Testis (tissue), 2 donors: ENCODE data around the gene NUBPL.

Experiments
- POLR2A ChIP-seq: fragments of 450-650 bp; IDR thresholded peaks from one replicate; pipeline ENCODE4 v1.6.1; 2017; ENCODE audit warnings: antibody characterized with exemption, mild to moderate bottlenecking, moderate library complexity
- TF ChIP-seq, protein P1 (sequence below), 3 experiments: fragments of 450-650 bp in 2 of 3; fragments of 200-600 bp in 1 of 3; sonication (generic) in 1 of 3; IDR thresholded peaks; one replicate each; pipeline ENCODE4 v1.5.1; 2016 to 2019; ENCODE audit warnings: antibody characterized with exemption in 3 of 3, mild to moderate bottlenecking in 2 of 3, moderate library complexity in 1 of 3

DNA sequence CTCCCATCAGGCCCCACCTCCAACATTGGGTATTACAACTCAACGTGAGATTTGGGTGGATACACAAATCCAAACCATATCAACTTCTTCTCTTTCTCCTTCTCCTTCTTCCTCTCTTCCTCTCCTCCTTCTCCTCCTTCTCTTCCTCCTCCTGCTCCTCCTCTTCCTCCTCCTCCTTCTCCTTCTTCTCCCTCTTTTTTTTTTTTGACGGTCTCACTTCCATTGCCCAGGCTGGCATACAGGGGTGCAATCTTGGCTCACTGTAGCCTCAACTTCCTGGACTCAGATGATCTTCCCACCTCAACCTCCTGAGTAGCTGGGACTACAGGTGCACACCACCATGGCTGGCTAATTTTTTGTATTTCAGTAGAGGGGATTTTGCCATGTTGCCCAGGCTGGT, 11.4 kb upstream of the NUBPL start:
- TF ChIP-seq, protein P1, sequence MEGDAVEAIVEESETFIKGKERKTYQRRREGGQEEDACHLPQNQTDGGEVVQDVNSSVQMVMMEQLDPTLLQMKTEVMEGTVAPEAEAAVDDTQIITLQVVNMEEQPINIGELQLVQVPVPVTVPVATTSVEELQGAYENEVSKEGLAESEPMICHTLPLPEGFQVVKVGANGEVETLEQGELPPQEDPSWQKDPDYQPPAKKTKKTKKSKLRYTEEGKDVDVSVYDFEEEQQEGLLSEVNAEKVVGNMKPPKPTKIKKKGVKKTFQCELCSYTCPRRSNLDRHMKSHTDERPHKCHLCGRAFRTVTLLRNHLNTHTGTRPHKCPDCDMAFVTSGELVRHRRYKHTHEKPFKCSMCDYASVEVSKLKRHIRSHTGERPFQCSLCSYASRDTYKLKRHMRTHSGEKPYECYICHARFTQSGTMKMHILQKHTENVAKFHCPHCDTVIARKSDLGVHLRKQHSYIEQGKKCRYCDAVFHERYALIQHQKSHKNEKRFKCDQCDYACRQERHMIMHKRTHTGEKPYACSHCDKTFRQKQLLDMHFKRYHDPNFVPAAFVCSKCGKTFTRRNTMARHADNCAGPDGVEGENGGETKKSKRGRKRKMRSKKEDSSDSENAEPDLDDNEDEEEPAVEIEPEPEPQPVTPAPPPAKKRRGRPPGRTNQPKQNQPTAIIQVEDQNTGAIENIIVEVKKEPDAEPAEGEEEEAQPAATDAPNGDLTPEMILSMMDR (IDR thresholded peaks at IDR 0.05): no peak
- no peak for TF ChIP-seq POLR2A
